ENCODE data around the gene ARHGEF28.

ARHGEF28 gene

DNA sequence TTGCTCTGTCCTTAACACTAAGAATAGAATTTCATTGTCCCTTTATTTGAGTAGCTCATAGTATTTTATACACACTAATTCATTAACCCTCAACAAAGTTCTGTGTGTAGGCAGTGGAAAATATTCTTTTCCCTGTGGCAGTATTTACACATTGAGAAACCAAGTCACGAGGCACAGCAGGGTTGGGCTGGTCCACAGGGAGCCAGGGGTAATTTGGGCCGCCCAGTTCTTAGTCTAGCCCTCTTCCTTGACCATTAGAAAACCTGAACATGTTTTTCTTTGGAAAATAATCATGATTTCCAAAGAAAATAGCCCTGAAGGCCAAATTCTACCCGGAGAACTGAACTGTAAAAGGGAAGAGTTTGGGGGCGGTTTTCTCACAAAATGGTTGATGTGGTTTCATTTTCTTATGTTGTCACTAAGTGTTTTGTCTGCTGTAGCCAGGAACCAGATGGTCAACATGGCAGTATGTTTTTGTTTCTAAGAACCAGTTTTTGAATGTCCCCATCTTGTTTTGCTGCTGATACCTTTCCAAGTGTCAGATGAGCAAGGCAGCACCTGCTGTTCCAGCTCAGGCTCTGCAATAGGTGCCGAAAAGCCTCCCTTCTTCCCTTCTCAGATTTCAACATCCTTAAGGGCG lies 29.6 kb downstream of the ARHGEF28 start:
- DNase-seq (ENCODE audit: low read depth in 2 of 2) = no peak

DNA sequence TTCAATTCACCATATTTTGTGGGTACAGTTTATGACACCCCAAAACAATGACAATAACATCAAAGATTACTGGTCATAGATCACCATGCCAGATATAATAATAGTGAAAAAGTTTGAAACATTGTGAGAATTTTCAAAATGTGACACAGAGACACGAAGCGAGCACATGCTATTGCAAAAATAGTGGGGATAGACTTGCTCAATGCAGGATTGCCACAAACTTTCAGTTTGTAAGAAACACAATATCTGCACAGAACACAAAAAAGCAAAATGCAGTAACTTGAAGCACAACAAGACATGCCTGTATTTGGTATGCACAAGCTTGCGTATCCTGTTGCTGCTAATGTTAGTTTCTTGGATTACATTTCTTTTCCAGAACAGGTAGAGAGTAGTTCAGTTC lies 35.8 kb downstream of the ARHGEF28 start:
- no peak for DNase-seq (ENCODE audit: low read depth in 2 of 2)

GRCh38 chr5:73663161-73663859 lies 37.3 kb downstream of the ARHGEF28 start:
- DNase-seq (ENCODE audit: low read depth in 2 of 2) = no peak

DNA sequence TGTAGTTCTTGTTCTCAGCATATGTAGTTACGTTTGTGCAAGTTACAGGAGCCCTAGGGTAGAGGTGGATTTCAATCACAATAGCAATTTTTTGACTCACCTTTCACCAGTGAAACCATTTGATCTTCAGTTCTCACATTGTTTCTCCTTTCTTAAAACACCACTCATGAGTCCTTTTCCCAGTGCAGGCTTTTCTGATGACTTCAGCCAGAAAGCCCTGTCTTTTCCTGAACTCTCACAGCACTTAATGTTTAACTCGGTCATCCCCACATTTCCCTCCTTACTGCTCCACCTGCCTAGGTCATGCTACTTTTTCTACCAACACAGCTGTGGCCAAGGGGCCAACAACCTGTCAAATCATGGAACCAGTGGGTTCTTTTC lies 37.9 kb downstream of the ARHGEF28 start:
- no peak for DNase-seq (ENCODE audit: low read depth in 2 of 2)

GRCh38 chr5:73664796-73665195 lies 38.8 kb downstream of the ARHGEF28 start:
- no peak for DNase-seq (ENCODE audit: low read depth in 2 of 2)

DNA sequence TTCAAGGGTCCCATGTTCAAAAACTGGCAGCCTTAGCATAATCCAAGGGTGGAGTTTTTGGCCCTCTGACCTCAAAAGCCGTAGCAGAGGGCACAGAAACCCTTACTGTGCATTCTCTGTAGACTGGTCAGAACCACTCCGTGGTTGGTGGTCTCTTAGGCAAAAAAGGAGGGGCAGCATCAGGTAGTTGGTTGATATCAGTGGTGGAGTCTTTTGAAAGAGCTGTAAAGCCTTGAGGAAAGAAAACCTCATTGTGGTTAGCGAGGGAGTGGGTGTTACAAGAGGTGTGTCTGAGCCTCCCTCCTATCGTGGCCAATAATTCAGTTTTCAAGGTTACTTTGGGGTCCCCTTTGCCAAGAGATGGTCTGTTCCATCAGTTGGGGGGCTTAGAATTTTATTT lies 40.9 kb downstream of the ARHGEF28 start:
- DNase-seq (ENCODE audit: low read depth in 2 of 2) = no peak

- no peak for DNase-seq (ENCODE audit: low read depth in 2 of 2)
Measured at GRCh38 chr5:73668017-73668416, 42.0 kb downstream of the ARHGEF28 start.

- no peak for DNase-seq (ENCODE audit: low read depth in 2 of 2)
Measured at GRCh38 chr5:73668486-73669111, 42.6 kb downstream of the ARHGEF28 start.

- DNase-seq (ENCODE audit: low read depth in 2 of 2) = no peak
Measured at GRCh38 chr5:73670731-73671130, 44.7 kb downstream of the ARHGEF28 start.

GRCh38 chr5:73672132-73672531 lies 46.1 kb downstream of the ARHGEF28 start:
- no peak for DNase-seq (ENCODE audit: low read depth in 2 of 2)

- DNase-seq (ENCODE audit: low read depth in 2 of 2) = no peak
Measured at GRCh38 chr5:73673161-73673591, 47.2 kb downstream of the ARHGEF28 start.

DNA sequence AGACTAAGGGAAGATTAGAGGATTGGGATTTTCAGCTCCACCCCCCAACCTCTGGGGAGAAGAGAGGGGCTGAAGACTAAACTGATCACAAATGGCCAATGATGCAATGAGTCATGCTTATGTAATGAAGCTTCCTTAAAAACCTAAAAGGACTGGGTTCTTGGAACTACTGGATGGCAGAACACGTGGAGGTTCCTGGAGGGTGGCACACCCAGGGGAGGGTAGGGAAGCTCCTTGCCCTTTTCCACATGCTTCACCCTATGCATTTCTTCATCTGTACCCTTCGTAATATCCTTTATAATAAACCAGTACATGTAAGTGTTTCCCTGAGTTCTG lies 48.6 kb downstream of the ARHGEF28 start:
- DNase-seq (ENCODE audit: low read depth in 2 of 2) = no peak

- DNase-seq (ENCODE audit: low read depth in 2 of 2) = no peak
Measured at GRCh38 chr5:73678322-73678740, 52.3 kb downstream of the ARHGEF28 start.

DNA sequence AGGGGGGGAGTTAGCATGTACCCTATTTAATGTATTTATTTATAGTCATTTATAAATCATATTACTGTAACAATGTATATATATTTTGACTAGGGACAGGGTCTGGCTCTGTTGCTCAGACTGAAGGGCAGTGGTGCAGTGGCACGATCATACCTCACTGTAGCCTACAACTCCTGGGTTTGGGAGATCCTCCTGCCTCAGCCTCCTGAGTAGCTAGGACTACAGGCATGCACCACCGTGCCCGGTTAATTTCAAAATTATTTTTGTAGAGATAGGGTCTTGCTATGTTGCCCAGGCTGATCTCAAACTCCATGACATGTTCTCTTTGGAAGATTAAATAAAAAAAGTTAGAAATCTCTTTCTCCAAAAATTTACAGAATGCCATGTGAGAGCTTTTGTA lies 52.8 kb downstream of the ARHGEF28 start:
- no peak for DNase-seq (ENCODE audit: low read depth in 2 of 2)

DNA sequence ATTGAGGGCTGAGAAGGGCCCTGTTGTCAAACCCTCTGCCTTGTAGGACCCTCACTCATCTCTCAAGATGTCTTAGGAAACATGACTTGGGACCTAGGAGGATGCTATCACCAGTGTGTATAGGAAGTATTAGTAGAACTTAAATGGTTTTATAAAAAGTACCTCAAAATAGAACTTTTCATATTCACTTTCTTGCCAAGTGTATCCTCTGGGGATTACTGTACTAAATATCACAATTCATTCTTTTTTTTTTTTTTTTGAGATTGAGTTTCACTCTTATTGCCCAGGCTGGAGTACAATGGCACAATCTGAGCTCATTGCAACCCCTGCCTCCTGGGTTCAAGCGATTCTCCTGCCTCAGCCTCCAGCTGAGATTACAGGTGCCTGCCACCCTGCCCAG lies 56.2 kb downstream of the ARHGEF28 start:
- no peak for DNase-seq (ENCODE audit: low read depth in 2 of 2)

DNA sequence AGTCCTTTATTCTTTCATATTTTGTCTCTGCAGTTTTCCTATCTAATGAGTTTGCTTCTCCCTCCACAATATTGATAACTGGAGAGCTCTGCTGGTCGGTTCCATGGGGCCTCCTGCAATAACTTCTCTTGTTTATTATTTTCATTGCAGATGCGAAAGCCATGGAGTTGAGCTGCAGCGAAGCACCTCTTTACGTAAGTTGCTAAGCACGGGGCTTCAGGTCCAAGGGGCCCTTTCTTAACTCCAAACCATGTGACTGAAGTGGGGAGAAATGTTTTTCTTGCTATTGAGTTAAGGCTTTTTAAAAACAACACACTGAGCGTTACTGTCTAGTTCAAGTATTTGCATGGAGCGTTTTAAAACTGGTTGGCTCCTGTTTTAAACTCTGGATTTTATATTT lies 58.7 kb downstream of the ARHGEF28 start:
- no peak for DNase-seq (ENCODE audit: low read depth in 2 of 2)

DNA sequence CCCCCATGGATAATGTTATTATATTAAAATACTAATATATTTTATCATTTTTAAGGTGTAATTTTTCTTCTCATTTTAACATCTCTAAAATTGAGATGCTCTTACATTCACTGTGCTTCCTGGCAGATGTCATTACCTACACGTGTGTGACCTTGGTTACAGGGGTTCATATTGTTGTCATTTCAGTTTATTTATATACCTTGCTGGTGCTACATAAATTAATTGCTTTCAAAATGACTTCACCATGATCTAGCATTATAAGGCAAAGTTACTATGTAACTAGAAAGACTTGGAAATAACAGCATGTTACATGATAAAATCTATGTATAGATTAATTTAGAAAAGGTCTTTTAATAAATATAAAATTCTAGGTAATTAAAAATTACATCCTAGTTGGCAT lies 60.9 kb downstream of the ARHGEF28 start:
- no peak for DNase-seq (ENCODE audit: low read depth in 2 of 2)

DNA sequence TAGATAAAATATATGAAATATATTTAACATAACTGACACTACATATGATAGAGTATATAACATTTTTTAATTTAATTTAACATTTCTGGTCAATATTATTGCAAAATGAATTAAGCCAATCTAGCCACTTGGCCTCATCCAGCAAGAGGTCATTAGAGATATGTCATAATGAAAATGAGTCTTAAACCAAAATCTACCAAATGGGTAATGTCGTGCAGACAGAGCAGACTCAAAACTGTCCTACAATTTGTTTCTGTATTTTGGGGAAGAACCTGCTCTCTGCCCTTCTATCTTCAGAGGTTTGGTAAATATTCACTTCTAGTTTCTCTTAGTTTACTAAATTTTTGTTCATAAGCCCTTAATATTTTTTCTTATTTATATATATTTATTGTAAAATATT lies 61.4 kb downstream of the ARHGEF28 start:
- no peak for DNase-seq (ENCODE audit: low read depth in 2 of 2)

- DNase-seq (ENCODE audit: low read depth in 2 of 2) = no peak
Measured at GRCh38 chr5:73690015-73690414, 64.0 kb downstream of the ARHGEF28 start.

DNA sequence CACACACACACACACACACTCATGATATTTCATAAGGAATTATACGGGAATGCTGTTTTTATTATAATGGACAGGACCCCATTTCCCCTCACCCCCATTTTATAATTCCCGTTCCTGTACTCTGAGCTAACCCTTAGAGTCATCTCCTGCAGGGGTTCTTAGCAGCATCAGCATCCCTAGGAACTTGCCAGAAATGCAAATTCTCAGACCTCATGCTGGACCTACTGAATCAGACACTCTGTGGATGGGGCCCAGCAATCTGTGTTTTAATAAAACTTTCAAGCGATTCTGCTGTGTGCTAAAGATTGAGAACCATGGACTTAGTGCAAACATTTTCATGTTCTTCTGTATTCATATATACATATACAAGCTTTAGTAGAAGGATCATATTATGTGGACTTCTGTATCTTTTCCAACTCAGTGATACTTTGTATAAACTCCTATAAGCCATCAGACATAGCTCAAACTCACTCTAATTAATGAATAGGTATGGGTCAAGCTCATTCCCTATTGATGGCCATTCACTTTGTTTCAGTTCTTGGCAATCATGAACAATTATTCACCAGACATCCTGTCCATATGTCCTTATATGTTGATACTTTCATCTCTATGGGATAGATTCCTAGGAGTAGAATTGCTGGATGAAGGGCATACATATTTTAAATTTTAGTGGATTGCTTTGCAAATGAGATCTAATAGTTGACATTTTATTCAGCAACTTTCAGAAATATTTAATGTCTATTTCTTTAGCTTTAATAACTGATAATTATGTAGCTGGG lies 65.5 kb downstream of the ARHGEF28 start:
- no peak for DNase-seq (ENCODE audit: low read depth in 2 of 2)

- no peak for DNase-seq (ENCODE audit: low read depth in 2 of 2)
Measured at GRCh38 chr5:73692166-73692640, 66.2 kb downstream of the ARHGEF28 start.

GRCh38 chr5:73692981-73693380 lies 67.0 kb downstream of the ARHGEF28 start:
- DNase-seq (ENCODE audit: low read depth in 2 of 2) = no peak
